ENCODE measurements around the gene DDX39B.

Gene DDX39B

DNA sequence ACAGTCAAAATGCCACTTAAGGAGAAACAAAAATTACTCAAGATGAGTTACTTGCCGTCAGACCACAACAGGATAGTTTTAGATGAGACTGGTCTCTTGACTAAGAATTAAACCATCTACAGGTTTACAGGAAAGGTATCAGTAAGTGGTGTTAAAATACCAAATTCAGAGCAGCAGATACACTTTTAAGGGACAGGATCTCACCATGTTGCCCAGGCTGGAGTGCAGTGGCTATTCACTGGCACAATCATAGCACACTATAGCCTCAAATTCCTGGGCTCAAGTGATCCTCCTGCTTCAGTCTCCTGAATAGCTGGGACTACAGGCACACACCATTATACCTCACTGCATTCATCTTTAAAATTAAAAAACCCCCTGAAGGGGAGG, 8.4 kb downstream of the DDX39B start:
- ChIA-PET POLR2A (no interaction called here), CTCF (no interaction called here)
- no peak for DNase-seq
- Histone ChIP-seq H3K27ac (ENCODE audit: insufficient read depth in 1 of 2, low read depth in 1 of 2, low read length in 2 of 2, poor library complexity in 1 of 2, severe bottlenecking in 2 of 2) (peak overlapping the region in 1 of 2 experiments; percentile 43), H3K36me3 (ENCODE audit: control insufficient read depth in 4 of 4, insufficient read depth in 4 of 4, low read length in 3 of 4) (peaks cover 35 to 89% (median 70%) of the 10 kb centered on the region in 4 experiments), H3K9me3 (ENCODE audit: control extremely low read depth in 1 of 5, control insufficient read depth in 4 of 5, insufficient read depth in 2 of 5, low read depth in 1 of 5, low read length in 4 of 5) (no peaks in the 10 kb centered on the region), H3K4me1 (ENCODE audit: control extremely low read depth in 1 of 4, control insufficient read depth in 4 of 4, insufficient read depth in 4 of 4, low read length in 3 of 4) (peaks cover 0 to 2% (median 0%) of the 10 kb centered on the region in 4 experiments), H3K27me3 (replicated peaks in 2 of 5; ENCODE audit: control insufficient read depth in 4 of 5, insufficient read depth in 5 of 5, low read length in 4 of 5) (no peaks in the 10 kb centered on the region), H3K4me3 (ENCODE audit: control insufficient read depth in 1 of 7, extremely low read depth in 1 of 7, insufficient read depth in 4 of 7, low read depth in 2 of 7, low read length in 6 of 7) (no peak overlapping the region)
- 100% methylated on average over 1 of the region's 1 CpG for WGBS (ENCODE audit: insufficient coverage)

DNA sequence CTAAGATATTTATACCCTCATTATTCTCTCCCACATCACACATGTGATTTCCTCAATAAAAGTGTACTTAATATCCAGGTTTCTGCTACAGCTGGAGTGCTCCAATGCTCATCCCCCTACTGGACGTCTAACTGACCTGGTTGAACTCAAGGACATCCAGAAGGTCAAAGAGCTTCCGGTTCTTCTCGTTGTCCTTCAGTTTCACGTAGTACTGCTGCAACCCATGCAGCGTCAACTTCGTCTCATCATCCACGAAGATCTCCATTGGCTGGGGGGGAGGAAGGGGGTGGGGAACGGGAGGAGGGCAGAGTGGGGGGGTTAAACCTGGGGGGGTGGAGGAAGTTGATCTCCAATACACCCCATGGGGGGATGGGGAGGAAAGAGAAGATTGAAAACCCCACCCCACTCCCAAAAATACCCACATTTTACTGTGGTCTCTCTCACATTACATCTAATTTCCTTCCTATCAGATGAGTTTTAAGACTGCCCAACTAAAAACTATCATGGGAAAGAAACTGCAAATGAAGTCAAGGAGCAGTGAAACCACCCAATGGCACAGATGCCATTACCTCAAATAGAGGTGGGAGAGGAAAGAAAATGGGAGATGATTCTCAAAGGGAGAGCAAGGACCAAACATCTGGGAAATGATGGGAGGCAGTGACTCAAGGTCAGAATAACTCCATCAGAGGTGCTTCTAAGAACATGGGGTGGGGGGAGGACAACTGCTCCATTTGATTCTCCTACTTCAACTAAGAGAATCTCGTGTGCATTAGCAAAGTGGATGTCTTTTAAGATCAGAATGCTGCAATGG, 9.0 kb downstream of the DDX39B start:
- CTCF ChIA-PET, result interaction anchor here (2.1 kb wide), 1 partner anchor 8 kb away, joined by 7 read pairs; the partner anchor contains the start of gene DDX39B
- no peaks in the 10 kb centered on the region for H3K4me1 ChIP-seq (ENCODE audit: control extremely low read depth in 1 of 4, control insufficient read depth in 4 of 4, insufficient read depth in 4 of 4, low read length in 3 of 4)
- H3K9me3 ChIP-seq (ENCODE audit: control extremely low read depth in 1 of 5, control insufficient read depth in 4 of 5, insufficient read depth in 2 of 5, low read depth in 1 of 5, low read length in 4 of 5), result no peaks in the 10 kb centered on the region
- H3K27ac ChIP-seq (ENCODE audit: insufficient read depth in 1 of 2, low read depth in 1 of 2, low read length in 2 of 2, poor library complexity in 1 of 2, severe bottlenecking in 2 of 2), result no peak overlapping the region
- H3K36me3 ChIP-seq (ENCODE audit: control insufficient read depth in 4 of 4, insufficient read depth in 4 of 4, low read length in 3 of 4), result peaks cover 32 to 83% (median 64%) of the 10 kb centered on the region in 4 experiments
- 90% methylated on average over 2 of the region's 9 CpGs for WGBS (ENCODE audit: insufficient coverage)
- H3K27me3 ChIP-seq (replicated peaks in 2 of 5; ENCODE audit: control insufficient read depth in 4 of 5, insufficient read depth in 5 of 5, low read length in 4 of 5), result no peaks in the 10 kb centered on the region
- DNase-seq, result no peak
- POLR2A ChIA-PET, result no interaction called here
- H3K4me3 ChIP-seq (ENCODE audit: control insufficient read depth in 1 of 7, extremely low read depth in 1 of 7, insufficient read depth in 4 of 7, low read depth in 2 of 7, low read length in 6 of 7), result no peak overlapping the region

DNA sequence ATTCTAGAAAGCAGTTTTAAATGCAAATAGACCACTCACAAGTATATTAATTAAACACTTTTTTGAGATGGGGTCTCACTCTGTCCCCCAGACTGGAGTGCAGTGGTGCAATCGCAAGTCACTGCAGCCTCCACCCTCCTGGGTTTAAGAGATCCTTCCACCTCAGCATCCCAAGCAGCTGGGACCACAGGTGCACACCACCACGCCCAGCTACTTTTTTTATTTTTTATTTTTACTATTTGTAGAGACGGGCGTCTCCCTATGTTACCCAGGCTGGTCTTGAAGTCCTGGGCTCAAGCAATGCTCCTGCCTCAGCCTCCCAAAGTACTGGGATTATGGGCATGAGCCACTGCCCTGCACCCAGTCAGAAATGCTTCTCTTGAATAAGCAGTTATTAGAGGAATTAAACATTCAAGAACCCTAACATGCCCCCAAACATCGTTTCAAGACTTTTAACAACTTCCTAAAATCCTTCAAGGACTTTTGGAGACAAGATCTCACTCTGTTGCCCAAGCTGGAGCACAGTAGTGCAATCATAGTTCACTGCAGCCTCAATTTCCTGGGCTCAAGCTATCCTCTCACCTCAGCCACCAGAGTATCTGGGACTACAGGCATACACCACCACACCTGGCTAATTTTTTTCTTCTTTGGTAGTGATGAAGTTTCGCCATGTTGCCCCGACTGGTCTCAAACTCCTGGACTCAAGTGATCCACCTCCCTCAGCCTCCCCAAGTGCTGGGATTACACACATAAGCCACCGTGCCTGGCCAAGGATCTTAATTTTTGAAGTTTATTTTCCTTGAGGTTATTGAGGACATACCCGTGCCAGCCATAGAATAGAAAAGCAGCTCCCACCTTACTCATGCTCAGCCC, 9.8 kb downstream of the DDX39B start:
- H3K4me3 ChIP-seq (ENCODE audit: control insufficient read depth in 1 of 7, extremely low read depth in 1 of 7, insufficient read depth in 4 of 7, low read depth in 2 of 7, low read length in 6 of 7), result no peak overlapping the region
- no peak for DNase-seq
- peaks cover 32 to 75% (median 59%) of the 10 kb centered on the region in 4 experiments for H3K36me3 ChIP-seq (ENCODE audit: control insufficient read depth in 4 of 4, insufficient read depth in 4 of 4, low read length in 3 of 4)
- no peaks in the 10 kb centered on the region for H3K4me1 ChIP-seq (ENCODE audit: control extremely low read depth in 1 of 4, control insufficient read depth in 4 of 4, insufficient read depth in 4 of 4, low read length in 3 of 4)
- WGBS (ENCODE audit: insufficient coverage), result 85% methylated on average over 7 of the region's 9 CpGs
- no peaks in the 10 kb centered on the region for H3K9me3 ChIP-seq (ENCODE audit: control extremely low read depth in 1 of 5, control insufficient read depth in 4 of 5, insufficient read depth in 2 of 5, low read depth in 1 of 5, low read length in 4 of 5)
- H3K27ac ChIP-seq (ENCODE audit: insufficient read depth in 1 of 2, low read depth in 1 of 2, low read length in 2 of 2, poor library complexity in 1 of 2, severe bottlenecking in 2 of 2), result no peak overlapping the region
- H3K27me3 ChIP-seq (replicated peaks in 2 of 5; ENCODE audit: control insufficient read depth in 4 of 5, insufficient read depth in 5 of 5, low read length in 4 of 5), result no peaks in the 10 kb centered on the region
- POLR2A ChIA-PET, result interaction anchor here (0.8 to 0.9 kb wide), 2 partner anchors 9 to 64 kb away, joined by 3 to 4 read pairs; no protein-coding TSS in a partner anchor
- CTCF ChIA-PET, result interaction anchor here (0.7 to 2.1 kb wide), 4 partner anchors 9 to 46 kb away, joined by 3 to 7 read pairs (median 3); partner anchors contain the start of gene DDX39B

DNA sequence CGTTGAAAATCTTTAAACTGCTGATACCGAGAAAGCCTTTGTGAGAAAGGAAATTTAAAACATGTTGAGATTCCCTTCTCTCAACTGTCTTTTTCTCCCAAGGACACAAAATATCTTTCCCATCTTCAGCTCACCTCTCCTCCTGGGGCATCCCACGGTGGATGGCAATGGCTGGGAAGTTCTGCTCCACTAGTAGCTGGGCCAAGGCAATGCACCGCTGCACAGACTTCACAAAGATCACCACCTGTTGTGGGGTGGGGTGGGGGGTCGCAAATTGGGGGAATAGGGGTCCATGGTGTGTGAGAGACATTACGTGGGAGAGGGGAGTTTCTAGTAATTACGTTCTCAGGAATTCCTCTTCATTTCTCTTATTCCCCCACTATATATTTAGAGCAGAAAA, 10.6 kb downstream of the DDX39B start:
- Histone ChIP-seq H3K9me3 (ENCODE audit: control extremely low read depth in 1 of 5, control insufficient read depth in 4 of 5, insufficient read depth in 2 of 5, low read depth in 1 of 5, low read length in 4 of 5) (no peaks in the 10 kb centered on the region), H3K27me3 (replicated peaks in 2 of 5; ENCODE audit: control insufficient read depth in 4 of 5, insufficient read depth in 5 of 5, low read length in 4 of 5) (no peaks in the 10 kb centered on the region), H3K4me1 (ENCODE audit: control extremely low read depth in 1 of 4, control insufficient read depth in 4 of 4, insufficient read depth in 4 of 4, low read length in 3 of 4) (no peaks in the 10 kb centered on the region), H3K27ac (ENCODE audit: insufficient read depth in 1 of 2, low read depth in 1 of 2, low read length in 2 of 2, poor library complexity in 1 of 2, severe bottlenecking in 2 of 2) (no peak overlapping the region), H3K4me3 (ENCODE audit: control insufficient read depth in 1 of 7, extremely low read depth in 1 of 7, insufficient read depth in 4 of 7, low read depth in 2 of 7, low read length in 6 of 7) (no peak overlapping the region), H3K36me3 (ENCODE audit: control insufficient read depth in 4 of 4, insufficient read depth in 4 of 4, low read length in 3 of 4) (peaks cover 28 to 68% (median 53%) of the 10 kb centered on the region in 4 experiments)
- WGBS (ENCODE audit: insufficient coverage), result 100% methylated on average over 1 of the region's 7 CpGs
- DNase-seq, result no peak
- POLR2A ChIA-PET, result interaction anchor here (0.8 to 0.9 kb wide), 2 partner anchors 10 to 63 kb away, joined by 3 to 4 read pairs; no protein-coding TSS in a partner anchor
- CTCF ChIA-PET, result interaction anchor here (1.0 to 2.1 kb wide), 3 partner anchors 10 to 47 kb away, joined by 3 to 7 read pairs (median 3); partner anchors contain the start of gene DDX39B

DNA sequence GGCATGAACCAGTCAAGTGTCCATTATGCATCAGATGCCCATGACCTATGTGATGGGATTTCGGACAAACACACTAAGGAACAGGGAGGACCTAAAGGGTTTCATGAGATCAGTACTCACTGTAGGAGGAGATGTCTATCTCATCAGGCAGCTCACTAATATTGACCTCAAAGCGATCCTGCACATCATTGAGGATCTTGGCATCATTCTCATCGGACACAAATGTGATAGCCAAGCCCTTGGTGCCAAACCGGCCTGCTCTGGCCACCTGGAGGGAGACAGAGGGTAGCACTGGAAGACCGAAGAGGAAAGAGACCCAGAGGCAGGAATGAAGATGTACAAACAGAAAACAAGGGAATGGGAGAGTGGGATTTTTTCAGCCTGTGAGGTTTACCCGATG, 11.1 kb downstream of the DDX39B start:
- ChIA-PET CTCF (interaction anchor here (1.0 to 1.2 kb wide), 2 partner anchors 37 to 47 kb away, joined by 3 read pairs; no protein-coding TSS in a partner anchor), POLR2A (no interaction called here)
- no peak for DNase-seq
- no peak overlapping the region for H3K4me3 ChIP-seq (ENCODE audit: control insufficient read depth in 1 of 7, extremely low read depth in 1 of 7, insufficient read depth in 4 of 7, low read depth in 2 of 7, low read length in 6 of 7)
- H3K4me1 ChIP-seq (ENCODE audit: control extremely low read depth in 1 of 4, control insufficient read depth in 4 of 4, insufficient read depth in 4 of 4, low read length in 3 of 4), result peaks cover 0 to 4% (median 0%) of the 10 kb centered on the region in 4 experiments
- H3K9me3 ChIP-seq (ENCODE audit: control extremely low read depth in 1 of 5, control insufficient read depth in 4 of 5, insufficient read depth in 2 of 5, low read depth in 1 of 5, low read length in 4 of 5), result no peaks in the 10 kb centered on the region
- 96% methylated on average over 4 of the region's 6 CpGs for WGBS (ENCODE audit: insufficient coverage)
- H3K27me3 ChIP-seq (replicated peaks in 2 of 5; ENCODE audit: control insufficient read depth in 4 of 5, insufficient read depth in 5 of 5, low read length in 4 of 5), result no peaks in the 10 kb centered on the region
- peaks cover 28 to 63% (median 48%) of the 10 kb centered on the region in 4 experiments for H3K36me3 ChIP-seq (ENCODE audit: control insufficient read depth in 4 of 4, insufficient read depth in 4 of 4, low read length in 3 of 4)
- H3K27ac ChIP-seq (ENCODE audit: insufficient read depth in 1 of 2, low read depth in 1 of 2, low read length in 2 of 2, poor library complexity in 1 of 2, severe bottlenecking in 2 of 2), result no peak overlapping the region

DNA sequence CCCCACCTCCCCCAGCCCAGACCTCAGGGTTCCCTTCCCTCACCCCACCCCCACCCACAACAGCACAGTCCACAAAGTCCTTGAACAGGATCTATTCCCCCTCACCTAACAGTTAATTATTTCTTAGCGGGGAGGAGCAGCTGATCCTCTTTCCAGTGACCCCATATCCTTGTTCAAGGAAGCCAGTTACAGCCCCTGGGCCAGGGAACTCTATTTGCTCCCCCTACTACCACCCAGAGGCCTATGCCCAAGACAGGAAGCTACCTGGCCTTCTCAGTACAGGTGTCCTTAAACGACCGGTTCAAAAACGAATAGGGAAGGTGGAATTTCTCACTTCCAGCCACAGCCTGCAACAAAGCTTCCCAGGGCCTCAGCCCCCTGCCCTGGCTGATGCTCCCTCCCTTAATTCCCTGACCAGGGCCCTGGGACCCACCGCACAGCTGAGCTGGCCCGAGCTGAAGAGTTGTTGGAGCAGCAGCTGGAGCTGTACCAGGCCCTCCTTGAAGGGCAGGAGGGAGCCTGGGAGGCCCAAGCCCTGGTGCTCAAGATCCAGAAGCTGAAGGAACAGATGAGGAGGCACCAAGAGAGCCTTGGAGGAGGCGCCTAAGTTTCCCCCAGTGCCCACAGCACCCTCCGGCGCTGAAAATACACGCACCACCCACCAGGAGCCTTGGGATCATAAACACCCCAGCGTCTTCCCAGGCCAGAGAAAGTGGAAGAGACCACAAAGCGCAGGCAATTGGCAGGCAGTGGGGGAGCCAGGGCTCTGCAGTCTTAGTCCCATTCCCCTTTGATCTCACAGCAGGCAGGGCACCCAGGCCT, 12.3 kb downstream of the DDX39B start:
- ChIA-PET POLR2A (interaction anchor here (0.6 to 2.0 kb wide), 2 partner anchors 9 to 12 kb away, joined by 3 to 12 read pairs; partner anchors contain the start of gene DDX39B), CTCF (interaction anchor here (1.0 kb wide), 1 partner anchor 164 kb away, joined by 3 read pairs; no protein-coding TSS in a partner anchor)

More for the DNA sequence above, 12.3 kb downstream of the DDX39B start:
- Histone ChIP-seq H3K4me1 (ENCODE audit: control extremely low read depth in 1 of 4, control insufficient read depth in 4 of 4, insufficient read depth in 4 of 4, low read length in 3 of 4) (peaks cover 0 to 4% (median 0%) of the 10 kb centered on the region in 4 experiments), H3K9me3 (ENCODE audit: control extremely low read depth in 1 of 5, control insufficient read depth in 4 of 5, insufficient read depth in 2 of 5, low read depth in 1 of 5, low read length in 4 of 5) (no peaks in the 10 kb centered on the region), H3K4me3 (ENCODE audit: control insufficient read depth in 1 of 7, extremely low read depth in 1 of 7, insufficient read depth in 4 of 7, low read depth in 2 of 7, low read length in 6 of 7) (no peak overlapping the region), H3K27me3 (replicated peaks in 2 of 5; ENCODE audit: control insufficient read depth in 4 of 5, insufficient read depth in 5 of 5, low read length in 4 of 5) (no peaks in the 10 kb centered on the region), H3K36me3 (ENCODE audit: control insufficient read depth in 4 of 4, insufficient read depth in 4 of 4, low read length in 3 of 4) (peaks cover 21 to 52% (median 39%) of the 10 kb centered on the region in 4 experiments), H3K27ac (ENCODE audit: insufficient read depth in 1 of 2, low read depth in 1 of 2, low read length in 2 of 2, poor library complexity in 1 of 2, severe bottlenecking in 2 of 2) (no peak overlapping the region)
- no peak for DNase-seq
- WGBS (ENCODE audit: insufficient coverage), result 57% methylated on average over 12 of the region's 12 CpGs
